ENCODE measurements around the gene NT5C1B.

DNA sequence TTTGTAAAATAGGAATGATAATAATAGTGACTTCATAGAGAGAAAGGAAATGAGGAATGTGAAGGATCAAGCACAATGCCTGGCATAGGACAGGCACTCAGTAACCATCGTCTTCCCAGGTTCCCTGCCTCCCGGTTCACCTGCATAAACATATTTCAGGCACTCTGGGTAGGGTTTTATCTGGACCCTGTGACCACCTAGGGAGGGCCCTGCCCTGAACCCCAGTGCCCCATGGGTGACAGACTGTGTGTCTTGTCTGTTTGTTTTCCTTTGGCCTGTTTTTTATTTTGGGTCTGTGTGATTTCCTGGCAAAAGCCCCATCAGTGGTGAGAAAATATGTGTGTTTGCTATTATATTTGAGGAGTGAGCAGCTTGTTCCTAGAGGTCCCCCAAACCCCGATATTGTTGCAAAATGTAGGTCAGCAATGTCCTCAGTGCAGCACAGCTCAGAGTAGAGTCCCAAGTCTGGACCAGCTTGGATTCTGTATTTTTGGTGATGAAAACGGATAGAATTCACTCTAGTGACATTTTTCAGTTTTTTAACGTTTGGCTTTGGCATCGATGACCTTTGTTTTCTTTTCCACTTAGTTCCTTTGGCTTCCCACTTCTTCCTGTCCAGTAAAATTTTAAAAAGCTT, 9.6 kb upstream of the NT5C1B start:
- no peak for TF ChIP-seq EZH2 (IDR thresholded peaks at IDR 0.05)
- TF ChIP-seq, protein P1, sequence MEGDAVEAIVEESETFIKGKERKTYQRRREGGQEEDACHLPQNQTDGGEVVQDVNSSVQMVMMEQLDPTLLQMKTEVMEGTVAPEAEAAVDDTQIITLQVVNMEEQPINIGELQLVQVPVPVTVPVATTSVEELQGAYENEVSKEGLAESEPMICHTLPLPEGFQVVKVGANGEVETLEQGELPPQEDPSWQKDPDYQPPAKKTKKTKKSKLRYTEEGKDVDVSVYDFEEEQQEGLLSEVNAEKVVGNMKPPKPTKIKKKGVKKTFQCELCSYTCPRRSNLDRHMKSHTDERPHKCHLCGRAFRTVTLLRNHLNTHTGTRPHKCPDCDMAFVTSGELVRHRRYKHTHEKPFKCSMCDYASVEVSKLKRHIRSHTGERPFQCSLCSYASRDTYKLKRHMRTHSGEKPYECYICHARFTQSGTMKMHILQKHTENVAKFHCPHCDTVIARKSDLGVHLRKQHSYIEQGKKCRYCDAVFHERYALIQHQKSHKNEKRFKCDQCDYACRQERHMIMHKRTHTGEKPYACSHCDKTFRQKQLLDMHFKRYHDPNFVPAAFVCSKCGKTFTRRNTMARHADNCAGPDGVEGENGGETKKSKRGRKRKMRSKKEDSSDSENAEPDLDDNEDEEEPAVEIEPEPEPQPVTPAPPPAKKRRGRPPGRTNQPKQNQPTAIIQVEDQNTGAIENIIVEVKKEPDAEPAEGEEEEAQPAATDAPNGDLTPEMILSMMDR (IDR thresholded peaks at IDR 0.05): no peak
- TF ChIP-seq EZH2phosphoT487 (IDR thresholded peaks at IDR 0.05): no peak
